Putamen (tissue), 1 donor: ENCODE data around the gene EIF3C.
"Not testable (repeated sequence)": the region's sequence is repeated elsewhere in the genome, so short reads cannot be mapped to it uniquely, and the experiment has no call there.

Experiments
- DNase-seq: peaks from one replicate; pipeline ENCODE4 v3.0.0-alpha.2; 2016; ENCODE audit warnings: low spot score

EIF3C gene

GRCh38 chr16:28746618-28747350 lies 35.5 kb downstream of the EIF3C start:
- not testable (repeated sequence) for DNase-seq

- DNase-seq = not testable (repeated sequence)
Observed at GRCh38 chr16:28749997-28750465, 38.8 kb downstream of the EIF3C start.

- not testable (repeated sequence) for DNase-seq
Observed at GRCh38 chr16:28750469-28751067, 39.3 kb downstream of the EIF3C start.

- not testable (repeated sequence) for DNase-seq
Observed at GRCh38 chr16:28751487-28751886, 40.2 kb downstream of the EIF3C start, which contains the start of gene NPIPB9. NPIPB9 (plus strand) TSS chr16:28751787.

- DNase-seq = not testable (repeated sequence)
Observed at GRCh38 chr16:28781697-28782096, 70.4 kb downstream of the EIF3C start.

- DNase-seq = not testable (repeated sequence)
Observed at GRCh38 chr16:28782357-28782756, 71.1 kb downstream of the EIF3C start.
